Lower leg skin (tissue), 4 donors: ENCODE measurements around the gene PRKACG. TPM values are rescaled to one million over a fixed set of nuclear protein-coding genes. Genes with fewer than 3 reads are reported as not detected.
A peak's percentile ranks its signal among the peaks of the same experiment; 100 is the strongest.

Experiments used
- DNase-seq, 2 donors: peaks; one replicate each; pipeline ENCODE4 v3.0.0-alpha.2; 2019; ENCODE audit warnings: low spot score in 2 of 2
- H3K4me3 ChIP-seq: fragments of 200-600 bp; sonication (generic); 2 replicates; pipeline ENCODE4 v1.5.1; 2017; ENCODE audit warnings: mild to moderate bottlenecking, low read depth; ENCODE audit not compliant: poor library complexity, severe bottlenecking
- POLR2A ChIP-seq, 2 donors: fragments of 450-650 bp; IDR thresholded peaks; one replicate each; pipeline ENCODE4 v1.6.1; 2016 to 2017; ENCODE audit warnings: antibody characterized with exemption in 2 of 2, mild to moderate bottlenecking in 1 of 2, moderate library complexity in 1 of 2
- WGBS, 2 donors: methylation state at CpG; one replicate each; pipeline ENCODE4 v1.1.5; 2018; 5-methylcytosine and 5-hydroxymethylcytosine counted together
- intact Hi-C: fragments of 100-400 bp; cut with DNase I; formaldehyde crosslinking; loops from one replicate; pipeline ENCODE4 v1.15.0; 2023; ENCODE audit warnings: low total_unique reads
- total RNA-seq, 4 donors: library from RNA; depleted of rRNA; stranded (reverse); fragments of >200 nt; gene quantifications; one replicate each; pipeline ENCODE4 v1.1.0, GENCODE V29; 2016
- TF ChIP-seq, protein P1 (sequence below), 3 donors: fragments of 450-650 bp; IDR thresholded peaks; one replicate each; pipeline ENCODE4 v1.5.1; 2016; ENCODE audit warnings: antibody characterized with exemption in 3 of 3, mild to moderate bottlenecking in 3 of 3, moderate library complexity in 2 of 3

PRKACG gene
- total RNA-seq, 4 donors from 2014 or later: not detected

DNA sequence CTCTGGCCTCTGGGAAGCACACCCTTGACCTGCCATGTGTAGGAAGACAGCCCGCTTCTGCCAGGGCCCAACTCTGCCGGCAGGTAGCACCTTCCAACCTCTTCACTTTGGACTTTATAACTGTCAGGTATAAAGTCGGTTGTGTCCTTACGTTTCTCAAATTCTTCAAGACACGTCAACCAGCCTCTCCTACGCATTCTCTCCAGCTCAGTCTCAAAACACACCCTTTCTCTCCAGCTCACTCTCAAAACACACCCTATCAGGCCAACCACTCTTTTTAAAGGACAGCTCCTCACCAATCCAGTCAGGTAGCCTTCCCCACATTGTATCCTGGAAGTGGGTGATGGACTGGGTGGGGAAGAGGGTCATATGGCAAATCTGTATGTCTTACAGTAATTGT lies 35.2 kb upstream of the PRKACG start:
- no peak for DNase-seq
- H3K4me3 ChIP-seq: no peak overlapping the region
- WGBS, 2 donors: 89 to 92% methylated on average over 6 of the region's 6 CpGs
- intact Hi-C loops: loop anchor here (5.0 kb wide), 1 partner anchor 148 kb away; no protein-coding TSS in a partner anchor
- TF ChIP-seq, protein P1, sequence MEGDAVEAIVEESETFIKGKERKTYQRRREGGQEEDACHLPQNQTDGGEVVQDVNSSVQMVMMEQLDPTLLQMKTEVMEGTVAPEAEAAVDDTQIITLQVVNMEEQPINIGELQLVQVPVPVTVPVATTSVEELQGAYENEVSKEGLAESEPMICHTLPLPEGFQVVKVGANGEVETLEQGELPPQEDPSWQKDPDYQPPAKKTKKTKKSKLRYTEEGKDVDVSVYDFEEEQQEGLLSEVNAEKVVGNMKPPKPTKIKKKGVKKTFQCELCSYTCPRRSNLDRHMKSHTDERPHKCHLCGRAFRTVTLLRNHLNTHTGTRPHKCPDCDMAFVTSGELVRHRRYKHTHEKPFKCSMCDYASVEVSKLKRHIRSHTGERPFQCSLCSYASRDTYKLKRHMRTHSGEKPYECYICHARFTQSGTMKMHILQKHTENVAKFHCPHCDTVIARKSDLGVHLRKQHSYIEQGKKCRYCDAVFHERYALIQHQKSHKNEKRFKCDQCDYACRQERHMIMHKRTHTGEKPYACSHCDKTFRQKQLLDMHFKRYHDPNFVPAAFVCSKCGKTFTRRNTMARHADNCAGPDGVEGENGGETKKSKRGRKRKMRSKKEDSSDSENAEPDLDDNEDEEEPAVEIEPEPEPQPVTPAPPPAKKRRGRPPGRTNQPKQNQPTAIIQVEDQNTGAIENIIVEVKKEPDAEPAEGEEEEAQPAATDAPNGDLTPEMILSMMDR (IDR thresholded peaks at IDR 0.05): no peak
- TF ChIP-seq POLR2A (IDR thresholded peaks at IDR 0.05): no peak

- 58 to 70% methylated on average over 3 to 4 of the region's 4 CpGs for WGBS, 2 donors
- TF ChIP-seq, protein P1 (IDR thresholded peaks at IDR 0.05): no peak
- no peak for TF ChIP-seq POLR2A (IDR thresholded peaks at IDR 0.05)
- intact Hi-C loops: loop anchor here (5.0 kb wide), 1 partner anchor 150 kb away; no protein-coding TSS in a partner anchor
- no peak overlapping the region for H3K4me3 ChIP-seq
- peak in 1 of 2 donors; percentile 54 for DNase-seq
These were observed 33.5 kb upstream of the PRKACG start for GRCh38 chr9:69047371-69047770.

DNA sequence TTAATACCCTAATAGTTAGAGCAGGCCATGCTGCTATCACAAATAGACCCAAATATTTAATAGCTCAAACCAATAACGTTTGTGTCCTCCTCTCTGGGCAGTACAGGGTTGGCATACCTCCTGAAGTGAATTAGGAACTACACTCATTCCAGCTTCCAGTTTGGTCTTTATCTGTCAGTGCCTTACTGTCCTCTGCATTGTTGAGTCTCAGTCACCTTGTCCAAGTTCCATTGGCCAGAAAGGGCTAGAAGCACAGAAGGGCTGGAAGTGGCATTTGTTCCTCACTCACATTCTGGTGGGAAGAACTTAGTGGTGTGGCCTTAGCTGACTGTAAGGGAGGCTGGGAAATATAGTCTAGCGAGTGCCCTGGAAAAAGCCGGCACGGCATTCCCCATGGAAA lies 32.8 kb upstream of the PRKACG start:
- TF ChIP-seq POLR2A (IDR thresholded peaks at IDR 0.05): no peak
- TF ChIP-seq, protein P1 (IDR thresholded peaks at IDR 0.05): no peak
- intact Hi-C loops: loop anchor here (5.0 kb wide), 1 partner anchor 151 kb away; no protein-coding TSS in a partner anchor
- no peak overlapping the region for H3K4me3 ChIP-seq
- no peak for DNase-seq
- WGBS, 2 donors: 68 to 76% methylated on average over 4 of the region's 4 CpGs

- WGBS, 2 donors: 85 to 89% methylated on average over 4 of the region's 4 CpGs
- TF ChIP-seq POLR2A (IDR thresholded peaks at IDR 0.05): no peak
- TF ChIP-seq, protein P1 (IDR thresholded peaks at IDR 0.05): no peak
- intact Hi-C loops: loop anchor here (5.0 kb wide), 1 partner anchor 151 kb away; no protein-coding TSS in a partner anchor
- no peak overlapping the region for H3K4me3 ChIP-seq
- peak in 1 of 2 donors; percentile 65 for DNase-seq
These were observed 31.9 kb upstream of the PRKACG start for GRCh38 chr9:69045821-69046220.

GRCh38 chr9:69044240-69045219 lies 30.6 kb upstream of the PRKACG start:
- H3K4me3 ChIP-seq: no peak overlapping the region
- no peak for TF ChIP-seq POLR2A (IDR thresholded peaks at IDR 0.05)
- TF ChIP-seq, protein P1 (IDR thresholded peaks at IDR 0.05): no peak
- WGBS, 2 donors: 73 to 79% methylated on average over 9 of the region's 9 CpGs
- intact Hi-C loops: loop anchor here (5.0 kb wide), 1 partner anchor 153 kb away; no protein-coding TSS in a partner anchor
- DNase-seq: peak in 1 of 2 donors; percentile 71
